Stimulated activated CD8-positive, alpha-beta memory T cell treated with anti-CD3 and anti-CD28 coated beads, Interleukin-12 subunit alpha, Interleukin-12 subunit beta, amount 100 ng/mL, for 24 hours (primary cell): ENCODE results near the gene MSI2.

ENCODE experiments used
- DNase-seq: peaks from one replicate; pipeline ENCODE4 v3.0.0-alpha.2; 2020; ENCODE audit errors: extremely low read depth

MSI2 gene

GRCh38 chr17:57502811-57503241 is 246.5 kb downstream of the MSI2 start:
- DNase-seq: no peak

GRCh38 chr17:57504208-57504607 is 247.9 kb downstream of the MSI2 start:
- no peak for DNase-seq

GRCh38 chr17:57505841-57506773 is 249.8 kb downstream of the MSI2 start:
- no peak for DNase-seq

- no peak for DNase-seq
Measured at GRCh38 chr17:57506774-57507127, 250.4 kb downstream of the MSI2 start.

- no peak for DNase-seq
Measured at GRCh38 chr17:57507828-57508227, 251.5 kb downstream of the MSI2 start.

GRCh38 chr17:57508671-57509070 is 252.3 kb downstream of the MSI2 start:
- DNase-seq: no peak

- no peak for DNase-seq
Measured at GRCh38 chr17:57511475-57512123, 255.3 kb downstream of the MSI2 start.

- DNase-seq: no peak
Measured at GRCh38 chr17:57512258-57512657, 255.9 kb downstream of the MSI2 start.

GRCh38 chr17:57512691-57513090 is 256.4 kb downstream of the MSI2 start:
- DNase-seq: no peak

GRCh38 chr17:57513569-57513968 is 257.2 kb downstream of the MSI2 start:
- no peak for DNase-seq

- no peak for DNase-seq
Measured at GRCh38 chr17:57514614-57515013, 258.3 kb downstream of the MSI2 start.

- no peak for DNase-seq
Measured at GRCh38 chr17:57515662-57516211, 259.4 kb downstream of the MSI2 start.

- DNase-seq: no peak
Measured at GRCh38 chr17:57516290-57517230, 260.2 kb downstream of the MSI2 start.

GRCh38 chr17:57517273-57517631 is 260.9 kb downstream of the MSI2 start:
- DNase-seq: no peak

- no peak for DNase-seq
Measured at GRCh38 chr17:57517632-57518456, 261.5 kb downstream of the MSI2 start.

GRCh38 chr17:57518587-57519581 is 262.6 kb downstream of the MSI2 start:
- DNase-seq: no peak

- DNase-seq: no peak
Measured at GRCh38 chr17:57519800-57520199, 263.5 kb downstream of the MSI2 start.

GRCh38 chr17:57521606-57522005 is 265.3 kb downstream of the MSI2 start:
- no peak for DNase-seq
